IPS DF 6.9 (cell line): ENCODE results near the gene CDK5.
"Not testable (repeated sequence)": the region's sequence is repeated elsewhere in the genome, so short reads cannot be mapped to it uniquely, and the experiment has no call there.

Experiments
- DNase-seq: peaks from one replicate; pipeline ENCODE4 v3.0.0-alpha.2; 2013; ENCODE audit warnings: low read depth, low spot score
- H3K27ac ChIP-seq: one replicate; pipeline ENCODE4 v1.5.1; 2013; ENCODE audit warnings: low read length, control low read depth
- H3K27me3 ChIP-seq: 2 replicates; pipeline ENCODE4 v1.6.1; 2013; ENCODE audit warnings: mild to moderate bottlenecking, low read length; ENCODE audit not compliant: control insufficient read depth, insufficient read depth
- H3K36me3 ChIP-seq: 2 replicates; pipeline ENCODE4 v1.6.1; 2013; ENCODE audit warnings: low read length; ENCODE audit not compliant: control insufficient read depth, insufficient read depth
- H3K4me1 ChIP-seq: 2 replicates; pipeline ENCODE4 v1.6.1; 2013; ENCODE audit warnings: low read length; ENCODE audit not compliant: control insufficient read depth, insufficient read depth
- H3K4me3 ChIP-seq: 2 replicates; pipeline ENCODE4 v1.5.1; 2013; ENCODE audit warnings: mild to moderate bottlenecking, low read length
- H3K9me3 ChIP-seq: 2 replicates; pipeline ENCODE4 v1.6.1; 2013; ENCODE audit warnings: low read length, inconsistent platforms; ENCODE audit not compliant: control insufficient read depth, insufficient read depth
- WGBS: extraction: QIAGEN DNeasy Blood & Tissue Kit; methylation state at CpG from one replicate; pipeline ENCODE4 v1.1.7; 2013; ENCODE audit warnings: mixed read lengths, missing lambda C conversion rate; ENCODE audit not compliant: insufficient read length, insufficient coverage; 5-methylcytosine and 5-hydroxymethylcytosine counted together

CDK5 gene

DNA sequence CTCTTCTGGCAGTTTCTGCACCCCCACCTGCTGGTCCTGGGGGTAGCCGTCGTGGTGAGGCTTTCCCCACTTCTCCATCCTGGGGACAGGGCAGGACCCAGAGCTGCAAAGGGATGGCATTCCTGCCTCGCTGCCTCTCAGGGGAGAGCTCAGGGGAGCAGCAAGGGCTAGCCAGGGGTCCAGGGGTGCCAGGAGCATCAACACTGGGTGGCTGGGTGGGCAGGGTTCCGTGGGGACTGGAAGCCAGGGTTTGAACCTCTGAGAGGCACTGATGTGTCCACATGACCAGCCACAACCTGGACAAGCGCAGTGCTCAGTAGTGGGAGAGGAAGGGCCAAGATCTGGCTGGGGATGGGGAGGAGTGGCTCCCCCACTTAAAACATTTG is 23.8 kb downstream of the CDK5 start:
- Histone ChIP-seq H3K4me1 (no peaks in the 10 kb centered on the region), H3K27ac (no peak overlapping the region), H3K27me3 (no peaks in the 10 kb centered on the region), H3K9me3 (no peaks in the 10 kb centered on the region), H3K4me3 (no peak overlapping the region), H3K36me3 (peaks cover 3% of the 10 kb centered on the region)
- WGBS: no CpG with 5 or more reads among the region's 5 CpGs
- DNase-seq: no peak

DNA sequence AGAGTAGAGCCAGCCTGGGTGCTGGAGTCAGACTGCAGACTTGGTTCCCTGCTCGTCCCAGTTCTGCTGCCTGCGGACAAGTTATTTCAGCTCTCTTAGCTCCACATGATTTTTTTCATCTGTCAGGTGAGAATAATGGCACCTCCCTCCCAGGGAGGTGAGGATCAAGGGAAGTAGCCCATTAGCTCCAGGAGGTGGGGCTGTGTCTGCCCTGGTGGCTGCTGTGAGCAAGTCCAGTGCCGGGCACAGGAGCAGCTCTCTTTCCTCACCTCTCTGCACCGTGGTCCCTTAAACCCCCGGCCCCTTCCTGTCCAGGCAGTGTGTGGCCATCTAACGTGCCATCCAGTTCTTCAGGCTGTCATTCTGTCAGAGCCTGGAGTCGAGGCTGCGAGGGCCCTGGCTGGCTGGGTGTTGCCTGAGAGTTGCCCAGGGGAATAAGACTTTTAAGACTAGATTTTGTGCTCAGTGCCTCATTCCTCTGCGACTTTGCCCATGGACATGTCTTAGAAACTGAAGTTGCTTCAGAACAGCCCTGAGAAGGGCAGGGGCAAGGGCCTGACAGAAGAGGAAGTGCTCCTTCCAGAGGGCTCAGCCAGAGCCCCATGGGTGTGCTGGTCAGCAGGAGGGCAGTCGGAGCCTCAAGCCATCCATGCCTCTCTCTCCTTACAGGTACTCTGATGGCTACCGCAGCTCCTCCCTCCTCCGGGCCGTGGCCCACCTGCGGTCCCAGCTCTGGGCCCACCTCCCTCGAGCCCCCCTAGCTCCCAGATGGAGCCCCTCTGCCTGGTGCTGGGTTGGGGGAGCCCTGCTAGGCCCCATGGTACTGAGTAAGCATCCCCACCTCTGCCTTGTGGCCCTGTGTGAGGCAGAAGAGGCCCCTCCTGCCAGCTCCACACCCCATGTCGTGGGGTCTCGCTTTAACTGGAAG is 24.5 kb downstream of the CDK5 start:
- Histone ChIP-seq H3K9me3 (no peaks in the 10 kb centered on the region), H3K4me3 (no peak overlapping the region), H3K27me3 (no peaks in the 10 kb centered on the region), H3K36me3 (peaks cover 3% of the 10 kb centered on the region), H3K4me1 (no peaks in the 10 kb centered on the region), H3K27ac (no peak overlapping the region)
- no peak for DNase-seq
- no CpG with 5 or more reads among the region's 17 CpGs for WGBS

DNA sequence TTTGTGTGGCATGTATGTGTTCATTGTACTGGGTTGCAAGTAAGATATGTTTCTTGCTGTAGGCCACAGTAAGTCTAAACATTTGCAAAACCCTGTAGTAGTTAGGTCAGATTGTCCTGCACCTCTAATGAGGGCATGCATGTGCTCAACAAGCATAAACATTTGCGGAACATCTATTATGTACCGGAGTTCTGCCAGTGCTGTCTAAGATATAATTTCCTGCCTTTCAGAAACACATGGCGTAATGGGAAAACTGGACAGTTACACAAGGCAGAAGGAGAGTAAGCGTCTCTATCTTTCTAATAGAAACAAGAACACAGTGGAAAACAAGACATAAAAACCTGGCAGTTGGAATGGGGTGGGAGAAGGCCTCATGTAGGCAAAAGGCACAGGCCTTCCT is 26.7 kb downstream of the CDK5 start:
- no CpG with 5 or more reads among the region's 4 CpGs for WGBS
- Histone ChIP-seq H3K27me3 (no peaks in the 10 kb centered on the region), H3K36me3 (no peaks in the 10 kb centered on the region; the same call in 1 of the 2 replicates), H3K9me3 (no peaks in the 10 kb centered on the region), H3K27ac (no peak overlapping the region), H3K4me3 (no peak overlapping the region), H3K4me1 (peaks cover 3% of the 10 kb centered on the region; the same call in 1 of the 2 replicates)
- DNase-seq: no peak

DNA sequence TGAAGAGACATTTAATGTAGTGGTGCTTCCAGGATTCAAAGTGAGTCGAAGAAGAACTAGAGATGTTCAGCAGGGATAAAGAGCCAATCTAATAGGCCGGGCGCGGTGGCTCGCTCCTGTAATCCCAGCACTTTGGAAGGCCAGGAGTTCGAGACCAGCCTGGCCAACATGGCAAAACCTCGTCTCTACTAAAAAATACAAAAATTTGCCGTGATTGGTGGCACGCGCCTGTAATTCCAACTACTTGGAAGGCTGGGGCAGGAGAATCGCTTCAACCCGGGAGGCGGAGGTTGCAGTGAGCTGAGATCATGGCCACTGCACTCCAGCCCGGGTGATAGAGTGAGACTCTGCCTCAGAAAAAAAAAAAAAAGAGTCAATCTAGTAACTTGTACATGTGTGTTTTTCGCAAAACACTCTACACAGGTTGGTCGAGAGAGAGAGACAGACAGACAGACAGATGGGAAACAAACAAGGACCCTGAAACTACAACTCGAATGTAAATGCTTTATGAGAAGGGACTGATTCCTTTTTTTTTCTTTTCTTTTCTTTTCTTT is 28.7 kb downstream of the CDK5 start:
- no peak for DNase-seq
- Histone ChIP-seq H3K9me3 (no peaks in the 10 kb centered on the region), H3K27me3 (no peaks in the 10 kb centered on the region), H3K36me3 (no peaks in the 10 kb centered on the region), H3K4me3 (peak overlapping the region; percentile 70; the same call in 1 of the 2 replicates), H3K4me1 (peaks cover 3% of the 10 kb centered on the region; the same call in 1 of the 2 replicates), H3K27ac (no peak overlapping the region)
- WGBS: no CpG with 5 or more reads among the region's 17 CpGs

DNA sequence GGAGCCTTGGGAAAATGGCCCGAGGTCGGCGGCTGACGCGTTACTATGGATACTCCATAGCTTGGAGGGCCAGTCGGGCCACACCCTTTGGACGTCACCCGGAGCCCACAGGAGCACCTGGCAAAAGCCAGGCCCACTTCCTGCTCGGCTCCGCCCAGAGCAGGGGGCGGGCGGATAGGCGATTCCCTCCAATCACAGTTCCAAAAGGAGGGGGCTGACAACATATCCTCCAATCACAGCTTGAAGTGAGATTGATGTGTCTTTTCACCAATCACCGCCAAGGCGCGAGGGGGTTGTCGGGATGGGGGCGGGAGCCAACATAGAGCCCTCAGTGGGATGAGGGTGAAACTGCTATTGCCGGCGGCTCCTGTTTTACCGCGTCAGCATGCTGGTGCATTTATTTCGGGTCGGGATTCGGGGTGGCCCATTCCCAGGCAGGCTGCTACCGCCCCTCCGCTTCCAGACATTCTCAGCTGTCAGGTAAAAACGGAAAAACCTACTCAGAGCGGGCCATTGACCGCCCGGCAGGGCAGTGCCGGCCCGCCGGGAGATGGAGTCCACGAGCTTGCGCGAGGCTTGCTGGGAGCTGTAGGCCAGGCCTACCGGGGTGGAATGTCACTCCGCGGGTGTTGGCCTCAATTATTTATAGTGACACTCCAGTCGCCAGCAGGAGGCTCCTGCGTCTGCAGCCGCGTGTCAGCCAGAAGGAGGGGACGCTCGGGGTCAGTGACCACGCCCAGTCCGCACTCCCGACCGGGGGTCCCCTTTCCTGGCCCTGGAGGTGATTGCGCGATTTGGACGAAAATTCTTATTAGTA is 29.4 kb downstream of the CDK5 start, which contains the start of gene ABCB8:
TSS of gene ABCB8 (plus strand) at position 320 of the 817 bp plus-strand sequence. CDS start at position 386, 66 bp downstream.
- H3K27me3 ChIP-seq: no peaks in the 10 kb centered on the region
- DNase-seq: peak; percentile 94

DNA sequence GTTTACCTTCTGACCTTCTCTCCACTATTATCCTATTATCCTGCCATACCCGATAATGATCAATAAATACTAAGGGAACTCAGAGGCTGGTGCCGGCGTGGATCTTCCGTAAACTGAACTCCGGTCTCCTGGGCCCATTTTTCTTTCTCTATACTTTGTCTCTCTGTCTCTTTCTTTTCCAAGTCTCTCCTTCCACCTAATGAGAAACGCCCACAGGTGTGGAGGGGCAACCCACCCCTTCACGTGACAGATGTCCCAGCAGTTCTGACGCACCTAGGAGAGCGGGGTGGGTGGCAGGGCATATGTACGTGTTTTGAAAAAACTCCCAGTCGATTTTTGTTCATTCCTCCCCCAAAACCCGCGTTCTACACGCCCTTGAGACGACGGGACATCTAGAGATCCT is 30.0 kb downstream of the CDK5 start:
- peak overlapping the region; percentile 11; the same call in 1 of the 2 replicates for H3K4me3 ChIP-seq
- no CpG with 5 or more reads among the region's 16 CpGs for WGBS
- not testable (repeated sequence) for H3K9me3 ChIP-seq, H3K36me3 ChIP-seq, DNase-seq, H3K4me1 ChIP-seq, H3K27me3 ChIP-seq, H3K27ac ChIP-seq

More for the DNA sequence above, 29.4 kb downstream of the CDK5 start, which contains the start of gene ABCB8:
- H3K9me3 ChIP-seq: no peaks in the 10 kb centered on the region
- no CpG with 5 or more reads among the region's 53 CpGs for WGBS
- H3K36me3 ChIP-seq: no peaks in the 10 kb centered on the region
- no peak within 1 kb of the TSS for H3K27ac ChIP-seq
- peak within 1 kb of the TSS; percentile 70; the same call in 1 of the 2 replicates for H3K4me3 ChIP-seq
- peaks cover 3% of the 10 kb centered on the region; the same call in 1 of the 2 replicates for H3K4me1 ChIP-seq

DNA sequence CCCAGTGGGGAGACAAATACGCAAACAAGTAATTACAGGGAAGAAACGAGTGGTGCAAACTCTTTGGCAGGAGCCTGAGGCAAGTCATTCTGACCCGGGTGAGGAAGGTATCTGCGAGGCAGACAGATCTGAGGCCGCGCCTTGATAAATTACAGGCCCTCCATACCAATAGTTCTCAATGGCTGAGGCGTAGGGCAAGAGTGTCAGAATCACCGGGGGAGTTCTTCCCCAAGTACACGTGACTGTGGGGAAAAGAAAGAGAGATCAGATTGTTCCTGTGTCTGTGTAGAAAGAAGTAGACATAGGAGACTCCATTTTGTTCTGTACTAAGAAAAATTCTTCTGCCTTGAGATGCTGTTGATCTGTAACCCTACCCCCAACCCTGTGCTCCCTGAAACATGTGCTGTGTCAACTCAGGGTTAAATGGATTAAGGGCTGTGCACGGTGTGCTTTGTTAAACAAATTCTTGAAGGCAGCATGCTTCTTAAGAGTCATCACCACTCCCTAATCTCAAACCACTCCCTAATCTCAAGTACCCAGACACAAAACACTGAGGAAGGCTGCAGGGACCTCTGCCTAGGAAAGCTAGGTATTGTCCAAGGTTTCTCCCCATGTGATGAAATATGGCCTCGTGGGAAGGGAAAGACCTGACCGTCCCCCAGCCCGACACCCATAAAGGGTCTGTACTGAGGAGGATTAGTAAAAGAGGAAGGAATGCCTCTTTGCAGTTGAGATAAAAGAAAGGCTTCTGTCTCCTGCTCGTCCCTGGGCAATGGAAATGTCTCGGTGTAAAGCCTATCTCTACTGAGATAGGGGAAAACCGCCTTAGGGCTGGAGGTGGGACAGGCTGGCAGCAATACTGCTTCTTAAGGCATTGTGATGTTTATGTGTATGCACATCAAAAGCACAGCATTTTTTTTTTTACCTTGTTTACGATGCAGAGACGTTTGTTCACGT is 30.6 kb downstream of the CDK5 start:
- DNase-seq, H3K4me1 ChIP-seq, H3K27ac ChIP-seq, H3K27me3 ChIP-seq, H3K9me3 ChIP-seq, H3K36me3 ChIP-seq, H3K4me3 ChIP-seq: not testable (repeated sequence)
- no CpG with 5 or more reads among the region's 19 CpGs for WGBS

DNA sequence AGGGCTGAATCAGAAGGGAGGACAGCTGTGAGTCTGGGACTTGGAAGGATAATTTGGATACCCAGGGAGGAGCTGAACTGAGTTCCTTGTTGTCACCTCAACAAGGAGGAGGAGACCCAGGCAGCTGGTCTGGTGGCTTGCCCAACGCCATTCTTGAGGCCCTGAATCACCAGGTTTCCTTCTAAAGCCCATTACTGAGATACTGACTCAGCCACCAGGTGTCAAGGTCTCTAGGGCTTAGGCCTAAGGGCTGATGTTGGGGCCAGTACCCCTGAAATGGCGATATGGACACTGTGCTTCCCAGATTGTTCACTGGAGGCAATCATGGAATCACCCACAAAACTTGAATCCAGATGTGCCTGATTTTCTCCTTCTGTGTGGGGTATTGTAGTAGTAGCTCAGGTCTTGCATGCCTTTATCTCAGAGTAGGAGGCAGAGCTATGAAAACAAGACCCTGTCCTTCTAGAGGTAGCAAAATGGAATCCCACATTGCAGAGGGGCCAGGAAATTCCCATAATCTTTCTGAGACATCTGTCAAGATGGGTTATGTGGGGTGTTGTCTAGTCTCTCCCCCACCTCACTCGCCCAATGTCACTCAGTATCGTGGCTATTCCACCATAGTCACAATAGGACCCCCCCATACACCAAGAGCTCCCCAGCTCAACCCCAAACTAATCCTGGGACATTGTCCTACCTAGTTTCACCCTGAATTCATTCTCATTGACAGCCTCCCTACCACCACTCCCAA is 31.6 kb downstream of the CDK5 start:
- Histone ChIP-seq H3K36me3 (no peaks in the 10 kb centered on the region), H3K4me1 (peaks cover 3% of the 10 kb centered on the region; the same call in 1 of the 2 replicates), H3K27me3 (no peaks in the 10 kb centered on the region), H3K4me3 (no peak overlapping the region), H3K27ac (no peak overlapping the region), H3K9me3 (no peaks in the 10 kb centered on the region)
- no peak for DNase-seq
- WGBS: no CpG with 5 or more reads among the region's 4 CpGs

DNA sequence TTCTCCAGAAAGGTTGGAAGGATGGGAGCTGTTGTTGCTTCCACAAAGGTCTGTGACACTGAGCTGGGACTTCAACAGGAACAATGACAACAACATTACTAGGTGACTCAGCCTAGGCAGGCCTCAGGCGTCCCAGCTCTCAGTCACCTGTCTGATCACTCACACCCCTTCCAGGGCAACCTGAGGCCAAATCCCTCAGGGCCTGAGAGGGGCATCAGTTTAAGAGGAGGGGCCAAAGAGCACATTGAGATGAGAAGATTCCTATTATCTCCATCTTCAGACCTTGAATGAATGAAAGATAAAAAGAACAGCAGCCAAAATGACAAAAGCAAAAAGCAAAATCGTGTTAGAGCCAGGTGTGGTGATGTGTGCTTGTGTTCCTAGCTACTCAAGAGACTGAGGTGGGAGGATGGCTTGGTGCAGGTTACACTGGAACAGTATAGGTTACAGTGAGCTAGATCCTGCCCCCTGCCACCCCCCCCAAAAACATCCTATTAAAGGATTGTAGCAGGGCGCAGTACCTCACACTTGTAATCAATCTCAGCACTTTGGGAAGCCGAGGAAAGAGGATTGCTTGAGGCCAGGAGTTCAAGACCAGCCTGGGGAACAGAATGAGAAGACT is 33.2 kb downstream of the CDK5 start, which contains the start of gene ATG9B:
TSS of gene ATG9B (minus strand) at position 60 of the 622 bp plus-strand sequence. CDS start 71 bp downstream, outside the sequence.
- no peak within 1 kb of the TSS for H3K4me3 ChIP-seq
- no peak within 1 kb of the TSS for H3K27ac ChIP-seq
- WGBS: no CpG with 5 or more reads among the region's 4 CpGs
- H3K27me3 ChIP-seq: peaks cover 5% of the 10 kb centered on the region; the same call in 1 of the 2 replicates
- H3K36me3 ChIP-seq: no peaks in the 10 kb centered on the region
- no peaks in the 10 kb centered on the region for H3K9me3 ChIP-seq
- no peak for DNase-seq
- H3K4me1 ChIP-seq: peaks cover 5% of the 10 kb centered on the region
